SH-SY5Y (cell line): ENCODE results near the gene UQCRFS1.

Experiments
- GATA2 ChIP-seq: IDR thresholded peaks from 2 replicates; pipeline ENCODE4 v1.6.1; 2011; ENCODE audit warnings: mild to moderate bottlenecking, low read depth, low read length
- GATA3 ChIP-seq: IDR thresholded peaks from 2 replicates; pipeline ENCODE4 v1.6.1; 2011; ENCODE audit warnings: low read depth, mild to moderate bottlenecking, low read length, moderate library complexity

- TF ChIP-seq GATA3 (no peak), GATA2 (no peak)
Observed at GRCh38 chr19:29188289-29189032, 24.5 kb downstream of the UQCRFS1 start.
